SK-N-SH treated with all-trans-retinoic acid at 6 μM for 48 hours (cell line): ENCODE measurements around the gene AKR7A3.

Experiments used
- CSRNP3 ChIP-seq: fragments of 250-450 bp; sonication (Bioruptor Pico); IDR thresholded peaks from 2 replicates; pipeline ENCODE4 v1.5.1; 2021; ENCODE audit warnings: mild to moderate bottlenecking, moderate library complexity
- ESRRG ChIP-seq: fragments of 250-450 bp; sonication (Bioruptor Pico); IDR thresholded peaks from 2 replicates; pipeline ENCODE4 v1.6.1; 2021; ENCODE audit warnings: mild to moderate bottlenecking
- PATZ1 ChIP-seq: fragments of 250-450 bp; sonication (Bioruptor Pico); IDR thresholded peaks from 2 replicates; pipeline ENCODE4 v1.8.0; 2020; ENCODE audit warnings: mild to moderate bottlenecking, moderate library complexity, borderline replicate concordance
- PPARA ChIP-seq: fragments of 250-450 bp; sonication (Bioruptor Pico); IDR thresholded peaks from 2 replicates; pipeline ENCODE4 v1.5.0; 2020; ENCODE audit warnings: mild to moderate bottlenecking, borderline replicate concordance

GRCh38 chr1:19283891-19284290 is 4.7 kb downstream of the AKR7A3 start:
- TF ChIP-seq PATZ1 (CRISPR knock-in tag) (no peak), CSRNP3 (no peak), PPARA (CRISPR knock-in tag) (no peak), ESRRG (CRISPR knock-in tag) (no peak)
